Measurements from ENCODE around the gene ZNF384.

DNA sequence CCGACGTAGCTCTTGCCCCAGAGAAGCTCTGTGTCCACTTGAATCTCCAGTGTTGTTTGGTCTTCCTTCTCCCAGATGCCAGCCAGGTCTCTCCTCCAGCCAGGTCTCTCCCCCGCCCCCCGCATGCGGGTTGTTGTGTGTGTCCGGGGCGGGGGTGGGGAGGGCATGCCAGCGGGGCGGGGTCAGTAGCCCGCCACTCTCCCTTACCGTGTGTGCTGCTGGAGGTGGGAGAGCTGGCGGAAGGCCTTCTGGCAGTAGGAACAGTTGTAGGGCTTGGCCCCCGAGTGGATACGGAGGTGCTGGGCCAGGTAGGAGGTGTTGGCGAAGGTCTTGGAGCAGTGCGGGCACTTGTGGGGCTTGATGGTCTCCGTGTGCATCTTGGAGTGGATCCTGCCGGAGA lies 17.0 kb downstream of the ZNF384 start:
- TF ChIP-seq, protein P1, sequence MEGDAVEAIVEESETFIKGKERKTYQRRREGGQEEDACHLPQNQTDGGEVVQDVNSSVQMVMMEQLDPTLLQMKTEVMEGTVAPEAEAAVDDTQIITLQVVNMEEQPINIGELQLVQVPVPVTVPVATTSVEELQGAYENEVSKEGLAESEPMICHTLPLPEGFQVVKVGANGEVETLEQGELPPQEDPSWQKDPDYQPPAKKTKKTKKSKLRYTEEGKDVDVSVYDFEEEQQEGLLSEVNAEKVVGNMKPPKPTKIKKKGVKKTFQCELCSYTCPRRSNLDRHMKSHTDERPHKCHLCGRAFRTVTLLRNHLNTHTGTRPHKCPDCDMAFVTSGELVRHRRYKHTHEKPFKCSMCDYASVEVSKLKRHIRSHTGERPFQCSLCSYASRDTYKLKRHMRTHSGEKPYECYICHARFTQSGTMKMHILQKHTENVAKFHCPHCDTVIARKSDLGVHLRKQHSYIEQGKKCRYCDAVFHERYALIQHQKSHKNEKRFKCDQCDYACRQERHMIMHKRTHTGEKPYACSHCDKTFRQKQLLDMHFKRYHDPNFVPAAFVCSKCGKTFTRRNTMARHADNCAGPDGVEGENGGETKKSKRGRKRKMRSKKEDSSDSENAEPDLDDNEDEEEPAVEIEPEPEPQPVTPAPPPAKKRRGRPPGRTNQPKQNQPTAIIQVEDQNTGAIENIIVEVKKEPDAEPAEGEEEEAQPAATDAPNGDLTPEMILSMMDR (IDR thresholded peaks at IDR 0.05): no peak
- TF ChIP-seq POLR2A (IDR thresholded peaks at IDR 0.05): no peak
- no peak for TF ChIP-seq POLR2AphosphoS5 (IDR thresholded peaks at IDR 0.05)

All from prostate gland (tissue), 2 donors.